Activated CD4-positive, alpha-beta T cell treated with anti-CD3 and anti-CD28 coated beads for 1 hour (primary cell): ENCODE results near the gene RGS12.

Source experiments
- DNase-seq: peaks from one replicate; pipeline ENCODE4 v3.0.0-alpha.2; 2020

Gene RGS12

DNA sequence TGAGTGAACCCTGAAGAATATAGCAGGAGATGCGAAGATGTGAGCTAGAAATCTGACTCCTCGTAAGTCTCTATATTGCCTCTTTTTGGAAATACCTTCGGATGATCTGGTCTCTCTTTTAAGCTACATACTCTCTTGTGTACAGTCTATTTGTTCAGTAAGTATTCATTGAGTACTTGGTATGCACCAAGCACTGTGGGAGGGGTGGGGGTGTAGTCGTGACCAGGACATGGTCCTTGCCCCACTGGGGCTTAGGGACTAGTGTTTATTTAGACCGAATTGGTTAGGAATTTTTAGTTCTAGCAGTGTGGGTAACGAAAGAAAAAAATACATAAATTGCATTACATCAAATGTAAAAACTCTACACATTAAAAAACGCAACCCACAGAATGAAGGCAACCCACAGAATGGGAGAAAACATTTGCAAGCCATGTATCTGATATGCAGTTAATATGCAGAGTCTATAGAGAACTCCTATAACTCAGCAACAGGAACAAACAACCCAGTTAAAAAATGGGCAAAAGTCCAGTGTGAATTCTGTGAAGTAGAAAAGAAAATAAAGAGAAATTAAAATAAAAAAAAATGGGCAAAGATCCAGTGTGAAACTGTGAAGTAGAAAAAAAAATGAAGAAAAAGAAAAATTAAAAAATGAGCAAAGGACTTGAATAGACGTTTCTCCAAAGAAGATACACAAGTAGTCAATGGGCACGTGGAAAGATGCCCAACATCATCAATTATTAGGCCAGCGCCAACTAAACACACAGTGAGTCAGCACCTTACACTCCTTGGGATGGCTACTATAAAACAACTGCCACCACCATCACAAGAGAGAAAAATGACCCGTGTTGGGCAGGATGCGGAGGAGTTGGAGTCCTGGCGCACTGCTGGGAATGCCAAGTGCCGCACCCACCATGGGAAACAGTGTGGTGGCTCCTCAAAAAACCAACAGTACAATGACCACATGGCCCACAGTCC is 43.8 kb downstream of the RGS12 start:
- DNase-seq: no peak

DNA sequence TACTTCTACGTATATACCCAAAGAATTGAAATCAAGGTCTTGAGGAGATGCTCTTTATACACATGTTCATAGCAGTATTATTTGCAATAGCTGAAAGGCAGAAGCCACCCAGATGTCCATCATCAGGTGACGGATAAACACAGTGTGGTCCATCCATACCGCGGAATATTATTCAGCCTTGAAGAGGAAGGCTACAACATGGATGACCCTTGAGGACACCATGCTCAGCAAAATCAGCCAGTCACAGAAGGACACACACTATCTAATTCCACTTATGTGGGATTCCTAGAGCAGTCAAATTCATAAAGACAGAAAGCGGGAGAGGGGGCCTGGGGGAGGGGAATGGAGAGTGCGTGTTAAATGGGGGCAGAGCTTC is 44.5 kb downstream of the RGS12 start:
- DNase-seq: no peak

DNA sequence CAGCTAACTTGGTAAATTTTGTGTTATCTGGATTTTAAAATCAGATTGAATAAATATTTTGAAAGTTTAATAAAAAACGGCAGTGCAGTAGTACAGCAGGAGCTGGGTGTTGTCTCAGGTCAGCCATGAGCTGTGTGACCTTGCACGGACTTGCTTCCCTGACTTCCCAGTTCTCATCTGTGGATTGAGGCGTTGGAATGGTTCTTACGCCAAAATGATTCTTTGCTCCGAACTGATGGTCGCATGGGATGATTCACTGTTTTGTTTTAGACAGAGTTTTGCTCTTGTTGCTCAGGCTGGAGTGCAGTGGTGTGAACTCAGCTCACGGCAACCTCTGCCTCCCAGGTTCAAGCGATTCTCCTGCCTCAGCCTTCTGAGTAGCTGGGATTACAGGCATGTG is 45.0 kb downstream of the RGS12 start:
- no peak for DNase-seq

DNA sequence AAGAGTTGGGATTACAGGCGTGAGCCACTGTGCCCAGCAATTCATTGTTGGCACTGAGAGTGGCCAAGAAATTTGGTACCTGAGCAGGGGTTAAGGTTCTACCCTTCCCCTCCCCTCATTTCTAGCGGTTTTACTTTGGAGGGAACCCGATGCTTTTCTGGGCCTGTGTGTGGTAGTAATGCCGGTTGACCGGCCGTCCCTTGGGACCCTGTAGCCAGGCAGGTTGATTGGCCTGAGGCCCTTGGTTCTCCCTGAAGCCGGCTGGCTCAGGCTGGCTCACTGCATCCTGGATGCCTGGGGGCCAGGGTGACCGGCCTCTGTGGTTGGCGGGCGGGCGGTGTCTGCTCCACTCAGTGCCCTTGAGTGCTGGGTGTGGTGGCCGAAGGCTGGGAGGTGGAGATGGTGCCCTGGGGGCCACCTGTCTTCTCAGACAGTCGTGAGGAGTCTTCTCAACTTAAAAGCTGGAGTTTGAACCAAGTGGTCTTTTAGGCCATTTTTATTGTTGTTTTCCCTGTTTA is 45.6 kb downstream of the RGS12 start:
- DNase-seq: no peak

DNA sequence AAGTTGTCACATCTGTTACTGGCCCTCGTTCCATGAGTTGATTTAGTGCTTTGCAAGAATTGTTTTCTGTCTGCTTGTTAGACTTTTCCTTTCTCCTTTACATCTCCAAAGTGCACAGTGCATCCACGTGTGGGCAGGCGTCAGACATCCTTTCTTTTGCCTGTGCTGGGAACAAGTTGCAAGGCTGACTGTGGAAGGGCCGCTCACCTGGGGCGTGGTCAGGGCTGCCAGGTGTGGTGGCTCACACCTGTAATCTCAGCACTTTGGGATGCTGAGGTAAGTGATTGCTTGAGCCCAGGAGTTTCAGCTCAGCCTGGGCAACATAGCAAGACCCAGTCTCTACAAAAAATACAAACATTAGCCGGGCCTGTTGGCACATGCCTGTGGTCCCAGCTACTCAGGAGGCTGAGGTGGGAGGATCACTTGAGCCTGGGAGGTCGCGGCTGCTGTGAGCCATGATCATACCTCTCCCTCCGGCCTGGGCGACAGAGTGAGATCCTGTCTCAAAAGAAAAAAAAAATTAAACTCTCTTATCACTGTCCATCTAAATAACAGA is 46.2 kb downstream of the RGS12 start:
- no peak for DNase-seq

DNA sequence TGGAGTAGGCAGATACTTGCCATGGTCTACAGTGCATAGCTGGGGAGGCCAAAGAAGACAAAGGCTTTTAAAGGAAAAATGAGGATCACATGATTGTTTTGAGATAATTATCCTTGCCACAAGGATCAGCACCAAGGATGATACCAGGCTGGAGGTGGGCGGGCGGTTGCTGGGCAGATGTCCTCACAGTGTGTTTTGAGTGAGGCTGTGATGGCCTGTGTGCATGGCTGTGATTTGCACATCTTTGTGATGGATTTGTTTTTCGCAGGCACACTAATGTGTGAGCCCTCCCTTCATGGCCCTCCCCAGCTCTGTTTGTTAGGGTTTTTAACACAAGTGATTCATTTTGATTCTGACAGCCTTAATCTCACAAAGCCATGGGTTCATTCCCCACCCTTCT is 46.8 kb downstream of the RGS12 start:
- DNase-seq: no peak

DNA sequence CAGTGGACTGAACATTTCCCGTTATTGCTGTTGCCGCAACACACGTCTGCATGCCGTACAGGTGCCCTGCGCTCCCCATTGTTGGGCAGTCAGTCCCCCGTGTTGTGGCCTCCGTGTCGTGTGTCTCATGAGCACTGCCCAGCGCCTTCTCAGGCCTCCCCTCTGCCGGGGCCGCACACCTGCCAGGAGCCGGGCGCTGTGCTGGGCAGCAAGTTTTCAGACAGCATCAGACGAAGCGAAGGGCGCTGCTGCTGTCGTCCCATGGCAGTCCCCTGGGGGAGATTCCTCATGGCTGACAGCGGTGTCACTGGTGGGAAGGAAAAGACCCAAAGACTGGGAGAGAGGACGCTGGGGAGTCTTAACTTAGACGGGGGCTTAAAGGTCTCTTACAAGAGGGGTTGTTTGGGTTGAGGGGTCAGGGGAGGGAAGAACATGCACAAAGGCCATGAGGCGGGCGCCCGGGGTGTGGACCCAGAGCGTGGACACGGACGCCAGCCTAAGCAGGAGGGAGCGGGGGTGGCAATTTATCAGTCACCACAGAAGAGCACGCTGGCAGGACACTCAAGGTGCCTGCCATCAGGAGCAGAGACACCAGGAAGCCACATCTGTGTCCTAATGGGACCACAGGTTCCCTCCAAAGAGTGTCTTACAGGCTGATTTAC is 47.3 kb downstream of the RGS12 start:
- no peak for DNase-seq

DNA sequence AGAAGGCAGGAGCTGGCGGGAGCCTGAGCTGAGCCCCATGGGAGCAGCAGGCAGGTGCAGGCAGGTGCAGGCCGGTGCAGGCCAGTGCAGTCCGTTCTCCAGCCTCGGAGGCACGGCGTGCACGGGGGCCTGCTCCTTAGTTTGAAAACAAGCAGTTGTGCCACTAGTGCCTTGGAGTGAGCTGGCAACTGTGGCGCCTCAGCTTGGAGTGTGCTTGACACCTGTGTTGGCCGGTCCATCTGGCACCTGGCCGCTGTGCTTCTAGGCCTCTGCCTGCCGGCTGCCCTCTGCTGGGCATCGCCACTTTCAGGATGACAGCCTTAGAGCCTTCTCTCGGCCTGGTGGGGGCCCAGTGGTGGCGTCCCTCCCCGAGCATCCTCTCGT is 47.9 kb downstream of the RGS12 start:
- no peak for DNase-seq

DNA sequence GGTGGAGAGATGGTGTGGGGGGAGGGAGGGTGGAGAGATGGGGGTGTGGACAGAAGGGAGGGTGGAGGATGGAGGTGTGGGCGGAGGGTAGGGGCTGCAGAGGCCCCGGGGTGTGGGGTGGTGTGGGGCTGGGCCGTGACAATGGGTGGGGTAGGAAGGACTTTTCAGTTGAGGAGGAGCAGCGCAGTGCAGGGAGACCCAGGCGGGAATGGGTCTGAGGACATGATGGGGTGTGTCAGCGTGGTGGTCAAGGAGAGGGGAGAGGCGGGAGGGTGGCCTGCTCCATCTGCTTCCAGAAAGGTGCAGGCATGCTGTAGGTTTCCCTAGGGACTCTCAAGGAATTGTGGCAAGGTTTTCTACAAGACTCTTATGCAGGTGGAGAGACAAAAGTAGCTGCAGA is 48.9 kb downstream of the RGS12 start:
- no peak for DNase-seq

DNA sequence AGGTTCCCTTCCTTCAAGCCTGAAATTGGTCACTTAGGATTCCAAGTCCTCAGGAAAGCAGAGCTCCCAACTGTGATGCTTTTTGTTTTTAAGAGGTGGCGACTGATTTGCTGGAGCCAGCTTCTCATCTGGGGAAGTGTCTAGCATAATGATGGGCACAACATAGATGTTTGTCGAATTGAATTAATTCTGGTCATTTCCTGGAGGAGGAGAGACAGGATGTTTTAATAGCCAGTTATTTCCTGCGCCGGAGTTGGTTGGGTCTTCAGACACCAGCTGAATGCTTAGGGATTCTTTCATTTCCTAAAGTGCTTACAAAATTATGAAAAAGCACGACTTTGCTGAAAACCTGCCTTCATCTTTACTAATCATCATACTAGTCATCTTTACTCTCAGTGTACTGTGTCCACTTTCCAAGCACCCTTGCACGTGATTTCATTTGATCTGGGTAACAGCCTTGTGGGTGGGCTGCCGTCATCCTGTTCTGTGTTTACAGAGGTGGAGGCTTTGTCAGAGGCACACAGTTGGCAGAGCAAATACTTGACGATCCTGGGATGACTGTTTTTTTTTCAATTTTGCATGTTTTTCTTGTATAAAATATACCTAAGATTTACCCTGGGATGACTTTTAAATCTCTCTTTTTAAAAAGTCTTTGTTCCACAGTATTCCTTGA is 49.5 kb downstream of the RGS12 start:
- no peak for DNase-seq
